Endothelial cell of umbilical vein (primary cell): ENCODE measurements around the gene EMC8. TPM values are rescaled to one million over a fixed set of nuclear protein-coding genes. Genes with fewer than 3 reads are reported as not detected.

ENCODE experiments used
- BruUV-seq: library from RNA; stranded (reverse); fragments of 400-500 nt; replicated peaks from 2 replicates; lab custom pipeline; 2021; lab: Mats Ljungman, UMichigan
- CTCF ChIA-PET: fragments of 300-600, 350-600 bp; sonication (Branson Sonifier 250); formaldehyde crosslinking; loops from one replicate; lab custom pipeline; 2021; ENCODE audit warnings: antibody characterized with exemption, inconsistent platforms; lab: Charles Lee
- POLR2A ChIA-PET: fragments of 300-600, 350-600 bp; sonication (Branson Sonifier 250); formaldehyde crosslinking; loops from one replicate; lab custom pipeline; 2021; ENCODE audit warnings: antibody characterized with exemption, inconsistent platforms; lab: Charles Lee
- DNase-seq: peaks from one replicate; pipeline ENCODE4 v3.0.0-alpha.2; 2011; ENCODE audit warnings: low read depth, low spot score
- FAIRE-seq: peaks from 2 replicates; lab custom pipeline; 2011; peaks lifted over from hg19 to GRCh38; lab: Jason Lieb, UNC
- H2AFZ ChIP-seq: 2 replicates; pipeline ENCODE4 v1.6.0; 2012; ENCODE audit warnings: low read depth, low read length, control low read depth, inconsistent platforms
- H3K27ac ChIP-seq: 2 replicates; pipeline ENCODE4 v1.5.1; 2011; ENCODE audit warnings: low read depth, mild to moderate bottlenecking, control low read depth, low read length, moderate library complexity; ENCODE audit not compliant: insufficient read depth
- H3K27me3 ChIP-seq, 2 experiments: 2 replicates each; pipeline versions ENCODE4 v1.6.0 to v1.6.1; 2011; ENCODE audit warnings: low read length in 2 of 2, mixed read lengths in 1 of 2; ENCODE audit not compliant: control insufficient read depth in 2 of 2, insufficient read depth in 2 of 2
- H3K36me3 ChIP-seq, 2 experiments: 2 replicates in 1 of 2; 3 replicates in 1 of 2; pipeline ENCODE4 v1.5.1; 2011; ENCODE audit warnings: low read length in 2 of 2, mild to moderate bottlenecking in 1 of 2, moderate library complexity in 1 of 2; ENCODE audit not compliant: control insufficient read depth in 2 of 2, insufficient read depth in 2 of 2; ENCODE audit errors: extremely low read depth in 1 of 2
- H3K4me1 ChIP-seq: 3 replicates; pipeline ENCODE4 v1.5.1; 2011; ENCODE audit warnings: mild to moderate bottlenecking, low read length; ENCODE audit not compliant: control insufficient read depth, insufficient read depth; ENCODE audit errors: extremely low read depth
- H3K4me2 ChIP-seq: 2 replicates; pipeline ENCODE4 v1.6.1; 2011; ENCODE audit warnings: low read length, control low read depth, mixed read lengths; ENCODE audit not compliant: insufficient read depth
- H3K4me3 ChIP-seq, 3 experiments: fragments of 200-600 bp in 1 of 3; sonication (generic), shearing (Covaris generic) in 1 of 3; replicated peaks in 1 of 3; 2 replicates each; pipeline ENCODE4 v1.5.1; 2011 to 2016; ENCODE audit warnings: control low read depth in 3 of 3, low read length in 3 of 3, mild to moderate bottlenecking in 2 of 3, inconsistent platforms in 1 of 3, low read depth in 1 of 3, moderate library complexity in 1 of 3; ENCODE audit not compliant: insufficient read depth in 1 of 3
- H3K79me2 ChIP-seq: 2 replicates; pipeline ENCODE4 v1.6.0; 2012; ENCODE audit warnings: low read length, inconsistent platforms; ENCODE audit not compliant: control insufficient read depth, insufficient read depth
- H3K9ac ChIP-seq: replicated peaks from 2 replicates; pipeline ENCODE3; 2011; ENCODE audit warnings: low read length, control low read depth; ENCODE audit not compliant: insufficient read depth; ENCODE audit errors: extremely low read depth
- H3K9me1 ChIP-seq: replicated peaks from 3 replicates; pipeline ENCODE4 v1.6.0; 2011; ENCODE audit warnings: mild to moderate bottlenecking, low read length; ENCODE audit not compliant: control insufficient read depth, insufficient read depth; ENCODE audit errors: extremely low read depth
- H3K9me3 ChIP-seq: replicated peaks from 2 replicates; pipeline ENCODE4 v1.5.1; 2012; ENCODE audit warnings: low read length, inconsistent platforms; ENCODE audit not compliant: control insufficient read depth, insufficient read depth
- H4K20me1 ChIP-seq: replicated peaks from 2 replicates; pipeline ENCODE3; 2011; ENCODE audit warnings: mild to moderate bottlenecking, low read length; ENCODE audit not compliant: control insufficient read depth, insufficient read depth; ENCODE audit errors: extremely low read depth
- EZH2 ChIP-seq: IDR thresholded peaks from 2 replicates; pipeline ENCODE4 v1.6.1; 2012; ENCODE audit warnings: borderline replicate concordance, low read depth, mild to moderate bottlenecking, moderate library complexity, low read length, inconsistent platforms; ENCODE audit not compliant: severe bottlenecking
- FOS ChIP-seq: IDR thresholded peaks from 2 replicates; pipeline ENCODE4 v1.6.1; 2011; ENCODE audit warnings: mild to moderate bottlenecking, low read length, moderate library complexity, borderline replicate concordance; ENCODE audit not compliant: insufficient read depth
- JUN ChIP-seq: IDR thresholded peaks from 2 replicates; pipeline ENCODE4 v1.6.1; 2011; ENCODE audit warnings: borderline replicate concordance, low read depth; ENCODE audit not compliant: insufficient read length, insufficient read depth
- MAX ChIP-seq: IDR thresholded peaks from 2 replicates; pipeline ENCODE4 v1.6.1; 2011; ENCODE audit not compliant: insufficient read depth, insufficient read length
- POLR2A ChIP-seq: IDR thresholded peaks from 2 replicates; pipeline ENCODE4 v1.6.1; 2012; ENCODE audit warnings: low read depth, mild to moderate bottlenecking, control low read depth, low read length
- dilution Hi-C: fragments of 300-500 bp; cut with MboI; formaldehyde crosslinking; loops from one replicate; pipeline ENCODE4 v1.15.0; 2019; ENCODE audit warnings: low sequenced_read_pairs; ENCODE audit not compliant: extremely low pct_ligation_motif_present
- intact Hi-C: fragments of 100-400 bp; cut with micrococcal nuclease; formaldehyde crosslinking; loops from one replicate; pipeline ENCODE4 v1.10.0; 2022
- polyA plus RNA-seq, 4 experiments: library from polyadenylated mRNA; depleted of rRNA in 3 of 4; stranded (reverse) in 3 of 4; unstranded in 1 of 4; fragments of >200 nt; gene quantifications; 2 replicates each; pipeline versions ENCODE4 v1.2.1 to v1.2.3, GENCODE V29; 2011 to 2012; ENCODE audit warnings: missing spikeins in 1 of 4
- total RNA-seq: library from RNA; stranded (reverse); gene quantifications from 2 replicates; pipeline ENCODE4 v1.2.3, GENCODE V29; 2021
- TF ChIP-seq, protein P1 (sequence below), 2 donors: IDR thresholded peaks; 1 replicate in 1 of 2; 2 replicates in 1 of 2; pipeline ENCODE4 v1.5.1; 2011; ENCODE audit warnings: low read length in 2 of 2, mild to moderate bottlenecking in 2 of 2, moderate library complexity in 2 of 2, control low read depth in 1 of 2, inconsistent platforms in 1 of 2, low read depth in 1 of 2; ENCODE audit not compliant: insufficient read depth in 1 of 2; ENCODE audit errors: extremely low read depth in 1 of 2

Gene EMC8
- total and polyA plus RNA-seq, 2 donors (not counting 3 experiments of a cell fraction or from before 2014, with no cell fraction given) = 51.2 to 59.6 TPM

DNA sequence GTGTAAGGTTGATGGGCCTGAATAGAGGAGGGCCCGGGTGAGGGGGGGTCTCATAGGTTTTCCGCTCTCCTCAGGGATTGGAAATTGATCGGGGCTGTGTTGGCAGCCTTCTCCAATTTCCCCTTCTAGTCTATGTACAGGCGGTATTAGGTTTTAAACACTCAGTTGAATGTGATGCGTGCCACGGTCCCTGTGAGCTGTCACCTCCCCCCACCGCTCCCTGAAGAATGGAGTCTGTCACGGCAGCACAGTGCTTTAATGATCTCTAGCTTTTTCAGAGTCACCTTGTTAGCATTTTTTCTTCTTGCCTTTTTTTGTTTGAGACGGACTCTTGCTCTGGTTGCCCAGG is 951 bp upstream of the EMC8 start:
- Histone ChIP-seq H3K27me3 (no peaks in the 10 kb centered on the region), H3K9me3 (no peaks in the 10 kb centered on the region), H3K4me3 (peak overlapping the region; percentile 52 to 99 (median 85)), H3K4me2 (peak overlapping the region; percentile 82), H2AFZ (no peak overlapping the region), H3K9me1 (no peaks in the 10 kb centered on the region), H4K20me1 (peaks cover 5% of the 10 kb centered on the region), H3K79me2 (peaks cover 76% of the 10 kb centered on the region), H3K4me1 (peaks cover 14% of the 10 kb centered on the region), H3K27ac (peak overlapping the region; percentile 96), H3K9ac (peak overlapping the region; percentile 98), H3K36me3 (peaks cover 24 to 33% of the 10 kb centered on the region in 2 experiments)
- FAIRE-seq (no peak), DNase-seq (no peak)
- intact Hi-C loops = loop anchor here (1.0 kb wide), 1 partner anchor 48 kb away; no protein-coding TSS in a partner anchor
- ChIA-PET CTCF (interaction anchor here (0.7 to 2.1 kb wide), 3 partner anchors 10 to 21 kb away, joined by 3 to 7 read pairs (median 5); no protein-coding TSS in a partner anchor), POLR2A (no interaction called here)
- dilution Hi-C loops = no loop called here
- TF ChIP-seq JUN (no peak), POLR2A (no peak), MAX (no peak)
- no TSS peak for BruUV-seq

- peaks cover 5% of the 10 kb centered on the region for H4K20me1 ChIP-seq
- intact Hi-C loops = loop anchor here (1.0 kb wide), 1 partner anchor 21 kb away; no protein-coding TSS in a partner anchor
- TSS peak; percentile 49 for BruUV-seq
- ChIA-PET POLR2A (no interaction called here), CTCF (interaction anchor here (1.7 kb wide), 1 partner anchor 20 kb away, joined by 5 read pairs; no protein-coding TSS in a partner anchor)
- TF ChIP-seq FOS = no peak
- TF ChIP-seq EZH2 = no peak
- TF ChIP-seq, protein P1, sequence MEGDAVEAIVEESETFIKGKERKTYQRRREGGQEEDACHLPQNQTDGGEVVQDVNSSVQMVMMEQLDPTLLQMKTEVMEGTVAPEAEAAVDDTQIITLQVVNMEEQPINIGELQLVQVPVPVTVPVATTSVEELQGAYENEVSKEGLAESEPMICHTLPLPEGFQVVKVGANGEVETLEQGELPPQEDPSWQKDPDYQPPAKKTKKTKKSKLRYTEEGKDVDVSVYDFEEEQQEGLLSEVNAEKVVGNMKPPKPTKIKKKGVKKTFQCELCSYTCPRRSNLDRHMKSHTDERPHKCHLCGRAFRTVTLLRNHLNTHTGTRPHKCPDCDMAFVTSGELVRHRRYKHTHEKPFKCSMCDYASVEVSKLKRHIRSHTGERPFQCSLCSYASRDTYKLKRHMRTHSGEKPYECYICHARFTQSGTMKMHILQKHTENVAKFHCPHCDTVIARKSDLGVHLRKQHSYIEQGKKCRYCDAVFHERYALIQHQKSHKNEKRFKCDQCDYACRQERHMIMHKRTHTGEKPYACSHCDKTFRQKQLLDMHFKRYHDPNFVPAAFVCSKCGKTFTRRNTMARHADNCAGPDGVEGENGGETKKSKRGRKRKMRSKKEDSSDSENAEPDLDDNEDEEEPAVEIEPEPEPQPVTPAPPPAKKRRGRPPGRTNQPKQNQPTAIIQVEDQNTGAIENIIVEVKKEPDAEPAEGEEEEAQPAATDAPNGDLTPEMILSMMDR (IDR thresholded peaks at IDR 0.05; ENCODE audit: extremely low read depth in 1 of 2, insufficient read depth in 1 of 2, low read depth in 1 of 2, low read length in 2 of 2) = peak in 1 of 2 donors; percentile 18
- peak overlapping the region; percentile 96 for H3K27ac ChIP-seq
- dilution Hi-C loops = no loop called here
- H3K4me1 ChIP-seq = peaks cover 14% of the 10 kb centered on the region
- peak overlapping the region; percentile 52 to 99 (median 85) for H3K4me3 ChIP-seq
- H3K4me2 ChIP-seq = peak overlapping the region; percentile 83
- peak overlapping the region; percentile 12 for H2AFZ ChIP-seq
- H3K9ac ChIP-seq = peak overlapping the region; percentile 98
- peaks cover 89% of the 10 kb centered on the region for H3K79me2 ChIP-seq
- no peaks in the 10 kb centered on the region for H3K9me1 ChIP-seq
- H3K27me3 ChIP-seq = no peaks in the 10 kb centered on the region
- DNase-seq = peak; percentile 52
- no peaks in the 10 kb centered on the region for H3K9me3 ChIP-seq
- peaks cover 18 to 29% of the 10 kb centered on the region in 2 experiments for H3K36me3 ChIP-seq
- FAIRE-seq = no peak
Measured at GRCh38 chr16:85798901-85799496, 345 bp downstream of the EMC8 start.
